Skeletal muscle satellite cell (primary cell): ENCODE results near the gene STYXL1.

Experiments used
- H3K27me3 ChIP-seq: 2 replicates; pipeline ENCODE4 v1.7.0; 2013; ENCODE audit warnings: low read length; ENCODE audit not compliant: control insufficient read depth, insufficient read depth
- H3K36me3 ChIP-seq: 2 replicates; pipeline ENCODE4 v1.7.0; 2013; ENCODE audit warnings: mild to moderate bottlenecking, control low read depth, low read length; ENCODE audit not compliant: insufficient read depth
- H3K4me1 ChIP-seq: 2 replicates; pipeline ENCODE4 v1.7.0; 2013; ENCODE audit warnings: low read length; ENCODE audit not compliant: control insufficient read depth, insufficient read depth
- H3K4me2 ChIP-seq: 2 replicates; pipeline ENCODE4 v1.7.0; 2013; ENCODE audit warnings: mild to moderate bottlenecking, low read length
- H3K4me3 ChIP-seq: 2 replicates; pipeline ENCODE4 v1.7.0; 2013; ENCODE audit warnings: low read length
- H3K9ac ChIP-seq: 2 replicates; pipeline ENCODE4 v1.7.0; 2013; ENCODE audit warnings: mild to moderate bottlenecking, low read depth, low read length, moderate library complexity
- H3K9me3 ChIP-seq: replicated peaks from 2 replicates; pipeline ENCODE4 v1.7.0; 2013; ENCODE audit warnings: mild to moderate bottlenecking, control low read depth, low read length

STYXL1 gene

GRCh38 chr7:75981453-75982305 lies 66.1 kb downstream of the STYXL1 start:
- H3K9ac ChIP-seq = no peak overlapping the region
- H3K4me3 ChIP-seq = no peak overlapping the region
- H3K4me2 ChIP-seq = no peak overlapping the region
- peaks cover 48% of the 10 kb centered on the region for H3K36me3 ChIP-seq
- H3K27me3 ChIP-seq = no peaks in the 10 kb centered on the region
- no peaks in the 10 kb centered on the region for H3K9me3 ChIP-seq
- H3K4me1 ChIP-seq = no peaks in the 10 kb centered on the region

GRCh38 chr7:75981203-75981452 lies 66.7 kb downstream of the STYXL1 start:
- H3K4me2 ChIP-seq = no peak overlapping the region
- no peaks in the 10 kb centered on the region for H3K27me3 ChIP-seq
- H3K36me3 ChIP-seq = peaks cover 43% of the 10 kb centered on the region
- no peaks in the 10 kb centered on the region for H3K4me1 ChIP-seq
- no peak overlapping the region for H3K4me3 ChIP-seq
- no peak overlapping the region for H3K9ac ChIP-seq
- no peaks in the 10 kb centered on the region for H3K9me3 ChIP-seq

DNA sequence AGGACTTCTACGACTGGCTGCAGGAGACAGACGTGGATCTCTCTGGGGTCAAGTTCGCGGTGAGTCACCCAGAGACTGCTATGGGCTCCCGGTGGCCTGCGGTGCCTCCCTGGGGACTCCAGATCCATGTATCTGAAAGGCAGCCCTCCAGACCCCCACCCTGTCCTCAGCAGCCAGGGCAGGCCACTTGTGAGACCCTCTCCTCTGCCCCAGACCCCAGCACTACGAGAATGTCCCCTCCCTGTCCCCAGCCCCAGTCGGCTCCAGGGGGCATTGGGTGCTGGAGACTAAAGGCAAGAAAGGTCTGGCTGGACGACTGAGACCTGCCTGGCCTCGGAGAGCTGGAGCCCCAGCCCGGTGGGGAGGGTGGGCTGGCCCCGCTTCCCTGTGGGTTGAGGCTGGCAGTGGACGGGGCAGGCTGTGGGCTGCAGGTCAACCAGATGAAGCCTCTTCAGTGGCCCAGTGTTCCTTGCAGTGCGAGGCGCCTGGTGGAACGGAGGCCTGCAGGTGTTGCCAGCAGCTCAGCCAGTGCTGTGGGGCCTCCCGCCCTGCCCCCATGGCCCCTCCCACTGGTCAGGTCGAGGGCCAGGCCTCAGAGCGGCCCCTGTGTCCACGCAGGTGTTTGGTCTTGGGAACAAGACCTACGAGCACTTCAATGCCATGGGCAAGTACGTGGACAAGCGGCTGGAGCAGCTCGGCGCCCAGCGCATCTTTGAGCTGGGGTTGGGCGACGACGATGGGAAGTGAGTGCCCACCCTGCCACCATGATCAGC lies 67.2 kb downstream of the STYXL1 start:
- H3K27me3 ChIP-seq = no peaks in the 10 kb centered on the region
- no peak overlapping the region for H3K4me3 ChIP-seq
- no peak overlapping the region for H3K9ac ChIP-seq
- H3K9me3 ChIP-seq = no peaks in the 10 kb centered on the region
- no peak overlapping the region for H3K4me2 ChIP-seq
- H3K36me3 ChIP-seq = peaks cover 39% of the 10 kb centered on the region
- no peaks in the 10 kb centered on the region for H3K4me1 ChIP-seq

- no peaks in the 10 kb centered on the region for H3K9me3 ChIP-seq
- H3K27me3 ChIP-seq = no peaks in the 10 kb centered on the region
- H3K9ac ChIP-seq = no peak overlapping the region
- H3K4me3 ChIP-seq = no peak overlapping the region
- no peak overlapping the region for H3K4me2 ChIP-seq
- H3K4me1 ChIP-seq = no peaks in the 10 kb centered on the region
- H3K36me3 ChIP-seq = peaks cover 39% of the 10 kb centered on the region
Measured at GRCh38 chr7:75979759-75980429, 67.9 kb downstream of the STYXL1 start.

GRCh38 chr7:75977743-75978142 lies 70.1 kb downstream of the STYXL1 start:
- Histone ChIP-seq H3K9me3 (no peaks in the 10 kb centered on the region), H3K9ac (no peak overlapping the region), H3K4me3 (no peak overlapping the region), H3K36me3 (peaks cover 32% of the 10 kb centered on the region), H3K4me1 (no peaks in the 10 kb centered on the region), H3K27me3 (no peaks in the 10 kb centered on the region), H3K4me2 (no peak overlapping the region)

GRCh38 chr7:75971961-75972763 lies 75.6 kb downstream of the STYXL1 start:
- H3K27me3 ChIP-seq = no peaks in the 10 kb centered on the region
- H3K9me3 ChIP-seq = no peaks in the 10 kb centered on the region
- no peak overlapping the region for H3K4me2 ChIP-seq
- no peak overlapping the region for H3K9ac ChIP-seq
- H3K36me3 ChIP-seq = peaks cover 4% of the 10 kb centered on the region
- no peak overlapping the region for H3K4me3 ChIP-seq
- peaks cover 8% of the 10 kb centered on the region for H3K4me1 ChIP-seq

- Histone ChIP-seq H3K4me3 (no peak overlapping the region), H3K9me3 (no peaks in the 10 kb centered on the region), H3K9ac (no peak overlapping the region), H3K4me2 (no peak overlapping the region), H3K27me3 (no peaks in the 10 kb centered on the region), H3K36me3 (peaks cover 4% of the 10 kb centered on the region), H3K4me1 (peaks cover 15% of the 10 kb centered on the region)
Measured at GRCh38 chr7:75971309-75971960, 76.4 kb downstream of the STYXL1 start.

DNA sequence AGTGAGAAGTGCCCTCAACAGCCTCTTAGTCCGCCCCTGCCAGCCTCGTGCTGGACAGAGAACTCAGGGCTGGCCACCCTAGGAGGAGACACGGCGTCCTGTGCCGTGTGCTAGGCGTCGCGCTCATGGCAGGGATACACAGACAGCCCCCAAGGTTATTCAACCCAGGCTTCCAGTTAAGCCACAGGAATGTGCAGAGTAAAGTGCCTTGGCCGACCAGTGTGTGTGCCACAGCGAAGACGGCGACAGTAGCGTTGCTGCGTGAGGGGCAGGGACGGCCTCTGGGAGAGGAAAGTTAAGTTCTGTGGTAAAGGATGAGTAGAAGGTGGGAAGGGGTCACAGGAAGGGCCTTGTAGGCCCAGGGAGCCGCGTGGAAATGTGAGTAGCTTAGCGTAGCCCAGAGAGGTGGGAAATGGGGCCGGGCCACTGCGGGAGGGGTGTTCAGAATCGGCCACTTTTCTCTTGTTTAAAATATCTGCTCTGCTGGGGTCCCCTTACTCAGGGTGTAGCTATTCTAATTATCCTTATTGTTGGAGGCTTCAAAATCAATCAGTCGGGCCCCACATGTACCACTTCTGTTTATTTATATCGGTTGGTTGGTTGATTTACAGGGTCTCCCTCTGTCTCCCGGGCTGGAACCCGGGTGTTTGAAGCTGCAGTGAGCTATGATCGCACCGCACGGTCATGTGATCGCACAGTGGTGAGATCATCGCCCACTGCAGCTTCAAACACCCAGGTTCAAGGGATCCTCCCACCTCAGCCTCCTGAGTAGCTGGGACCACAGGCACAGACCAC lies 77.9 kb downstream of the STYXL1 start:
- peaks cover 27% of the 10 kb centered on the region for H3K4me1 ChIP-seq
- H3K36me3 ChIP-seq = peaks cover 4% of the 10 kb centered on the region
- H3K9ac ChIP-seq = no peak overlapping the region

DNA sequence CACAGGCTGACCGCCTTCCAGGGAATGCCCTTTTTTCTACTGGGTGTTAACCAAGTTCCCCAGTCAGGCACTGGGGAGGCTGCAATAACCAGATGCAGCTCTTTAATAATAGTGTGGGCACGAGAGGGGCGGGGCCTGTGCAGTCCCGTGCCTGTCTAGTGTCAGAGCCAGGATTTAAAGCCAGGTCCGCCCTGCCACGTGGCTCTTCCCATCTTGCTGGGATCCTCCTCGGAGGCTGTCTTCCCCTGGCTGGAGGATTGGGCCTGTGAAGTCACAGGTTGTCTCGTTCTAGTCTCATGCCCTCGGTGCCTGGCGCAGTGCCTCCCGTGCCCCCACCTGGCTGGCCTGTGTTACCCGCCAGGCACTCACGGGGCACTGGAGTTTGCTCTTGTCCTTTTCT lies 78.6 kb downstream of the STYXL1 start:
- no peak overlapping the region for H3K4me2 ChIP-seq
- H3K9me3 ChIP-seq = no peaks in the 10 kb centered on the region
- no peaks in the 10 kb centered on the region for H3K27me3 ChIP-seq
- H3K4me1 ChIP-seq = peaks cover 27% of the 10 kb centered on the region
- no peak overlapping the region for H3K9ac ChIP-seq
- no peak overlapping the region for H3K4me3 ChIP-seq
- H3K36me3 ChIP-seq = peaks cover 4% of the 10 kb centered on the region

More for the DNA sequence above, 77.9 kb downstream of the STYXL1 start:
- Histone ChIP-seq H3K4me2 (no peak overlapping the region), H3K4me3 (no peak overlapping the region), H3K27me3 (no peaks in the 10 kb centered on the region), H3K9me3 (no peaks in the 10 kb centered on the region)

- Histone ChIP-seq H3K4me1 (peaks cover 27% of the 10 kb centered on the region), H3K27me3 (no peaks in the 10 kb centered on the region), H3K9me3 (no peaks in the 10 kb centered on the region), H3K4me2 (no peak overlapping the region), H3K36me3 (peaks cover 4% of the 10 kb centered on the region), H3K9ac (no peak overlapping the region), H3K4me3 (no peak overlapping the region)
Measured at GRCh38 chr7:75968561-75969001, 79.2 kb downstream of the STYXL1 start.
